Measurements from ENCODE around the gene GRAMD2B.
"Not testable (repeated sequence)": the region's sequence is repeated elsewhere in the genome, so short reads cannot be mapped to it uniquely, and the experiment has no call there.

The GRAMD2B gene, protein sequence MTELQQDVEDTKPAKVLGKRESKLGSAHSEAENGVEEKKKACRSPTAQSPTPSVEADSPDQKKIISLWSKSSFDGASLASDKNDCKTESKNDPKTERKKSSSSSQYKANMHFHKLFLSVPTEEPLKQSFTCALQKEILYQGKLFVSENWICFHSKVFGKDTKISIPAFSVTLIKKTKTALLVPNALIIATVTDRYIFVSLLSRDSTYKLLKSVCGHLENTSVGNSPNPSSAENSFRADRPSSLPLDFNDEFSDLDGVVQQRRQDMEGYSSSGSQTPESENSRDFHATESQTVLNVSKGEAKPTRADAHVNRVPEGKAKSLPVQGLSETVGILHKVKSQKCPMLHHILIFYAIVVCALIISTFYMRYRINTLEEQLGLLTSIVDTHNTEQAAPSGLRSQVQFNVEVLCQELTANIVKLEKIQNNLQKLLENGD

DNA sequence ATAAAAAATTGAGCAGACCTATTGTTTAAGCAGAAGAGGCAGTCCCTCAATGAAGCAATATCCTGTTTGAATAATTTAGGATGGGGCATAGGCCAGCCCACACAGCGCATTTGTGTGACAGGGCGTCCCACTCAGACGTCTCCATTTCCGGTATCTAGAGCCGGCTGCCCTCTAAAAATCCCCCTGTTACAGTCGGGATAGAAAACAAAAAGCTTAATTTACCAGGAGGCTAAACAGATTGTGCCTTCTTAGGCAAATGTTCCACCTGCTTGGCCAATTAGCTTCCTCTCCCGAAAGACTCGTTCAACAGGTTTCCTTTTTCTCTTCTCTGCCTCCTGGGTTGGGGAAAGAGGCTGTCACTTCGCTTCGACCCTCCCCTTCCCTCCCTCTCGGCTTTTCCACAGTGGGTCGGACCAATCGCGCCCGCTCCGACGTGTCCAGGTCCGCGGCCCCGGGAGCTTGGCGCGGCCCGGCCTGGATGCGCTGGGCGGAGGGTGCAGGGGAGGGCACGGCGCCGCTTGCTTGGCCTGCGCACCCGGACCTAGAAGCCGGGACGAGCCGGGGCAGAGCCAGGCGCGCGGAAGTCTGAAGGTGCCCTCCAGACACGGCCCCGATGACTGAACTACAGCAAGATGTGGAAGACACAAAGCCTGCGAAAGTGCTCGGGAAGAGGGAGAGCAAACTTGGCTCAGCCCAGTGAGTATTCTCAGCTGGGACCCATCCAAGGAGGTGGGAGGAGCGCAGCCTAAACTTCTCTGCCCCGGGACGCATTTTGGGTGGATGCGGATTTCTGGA, at the start of gene GRAMD2B:
Gene GRAMD2B (plus strand): TSS at position 416 of the 795 bp plus-strand sequence. CDS start 198 bp downstream, at position 614.
- DNase-seq (ENCODE audit: low read depth in 3 of 3) = peak; percentile 32 to 44 (median 44)

DNA sequence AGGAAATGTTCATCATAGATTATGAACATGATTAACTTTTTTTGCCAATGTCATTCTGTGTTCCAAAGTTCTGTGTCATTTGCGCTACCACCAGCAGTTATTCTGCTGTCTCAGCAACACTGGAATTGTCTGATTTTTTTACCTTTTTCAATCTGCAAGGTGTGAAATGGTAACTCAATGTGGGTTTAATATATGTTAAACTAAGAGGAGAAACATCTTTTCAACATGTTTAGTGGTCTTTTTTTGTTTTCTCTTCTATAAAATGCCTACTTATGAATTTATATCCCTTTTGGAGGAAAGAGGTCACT, 49.1 kb upstream of the GRAMD2B start:
- DNase-seq (ENCODE audit: low read depth in 3 of 3) = no peak

DNA sequence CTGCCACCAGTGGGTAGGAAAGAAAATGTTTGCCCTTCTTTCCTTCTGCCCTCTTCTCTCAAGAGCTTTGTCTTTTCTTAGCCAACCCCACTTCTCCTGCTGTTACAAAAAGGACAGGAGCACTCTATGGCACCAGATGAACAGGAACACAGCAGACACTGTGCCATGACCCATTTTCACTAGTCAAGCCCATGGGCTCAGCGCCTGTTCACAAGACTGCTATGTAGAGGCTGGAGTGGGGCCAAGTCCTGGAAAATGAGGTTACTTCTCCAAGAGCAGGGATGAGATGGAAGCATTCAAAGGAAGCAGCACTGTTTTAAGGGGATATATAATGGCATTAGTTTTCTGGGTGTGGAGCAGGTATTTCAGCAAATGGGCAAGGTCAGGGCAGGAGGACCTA, 46.8 kb upstream of the GRAMD2B start:
- no peak for DNase-seq (ENCODE audit: low read depth in 3 of 3)

DNA sequence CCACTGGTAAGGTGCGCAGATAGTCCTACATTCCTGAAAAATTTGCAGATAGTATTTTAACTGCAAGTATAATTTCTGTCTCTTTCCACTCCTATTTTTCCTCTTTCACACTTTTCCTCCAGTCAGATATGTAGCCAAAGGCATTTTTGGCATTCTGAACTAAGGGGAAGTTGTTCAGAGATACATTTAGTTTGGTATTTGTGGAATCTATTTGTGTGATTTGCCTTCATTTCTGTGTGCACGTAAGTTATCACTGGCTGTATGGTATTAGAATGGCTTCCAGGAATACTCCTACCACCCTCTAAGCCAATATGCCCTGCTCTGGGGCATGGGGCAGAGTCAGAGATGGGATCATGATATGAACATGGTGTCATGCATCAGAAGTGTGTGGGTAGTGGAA, 45.8 kb upstream of the GRAMD2B start:
- no peak for DNase-seq (ENCODE audit: low read depth in 3 of 3)

DNA sequence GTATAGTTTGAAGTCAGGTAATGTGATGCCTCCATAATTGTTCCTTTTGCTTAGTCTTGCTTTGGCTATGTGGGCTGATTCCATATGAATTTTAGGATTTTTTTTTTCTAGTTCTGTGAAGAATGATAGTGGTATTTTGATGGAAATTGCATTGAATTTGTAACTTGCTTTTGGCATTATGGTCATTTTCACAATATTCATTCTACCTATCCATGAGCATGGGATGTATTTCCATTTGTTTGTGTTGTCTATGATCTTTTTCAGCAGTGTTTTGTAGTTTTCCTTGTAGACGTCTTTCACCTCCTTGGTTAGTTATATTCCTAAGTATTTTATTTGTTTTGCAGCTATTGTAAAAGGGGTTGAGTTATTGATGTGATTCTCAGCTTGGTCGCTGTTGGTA, 42.9 kb upstream of the GRAMD2B start:
- DNase-seq (ENCODE audit: low read depth in 3 of 3) = not testable (repeated sequence)

DNA sequence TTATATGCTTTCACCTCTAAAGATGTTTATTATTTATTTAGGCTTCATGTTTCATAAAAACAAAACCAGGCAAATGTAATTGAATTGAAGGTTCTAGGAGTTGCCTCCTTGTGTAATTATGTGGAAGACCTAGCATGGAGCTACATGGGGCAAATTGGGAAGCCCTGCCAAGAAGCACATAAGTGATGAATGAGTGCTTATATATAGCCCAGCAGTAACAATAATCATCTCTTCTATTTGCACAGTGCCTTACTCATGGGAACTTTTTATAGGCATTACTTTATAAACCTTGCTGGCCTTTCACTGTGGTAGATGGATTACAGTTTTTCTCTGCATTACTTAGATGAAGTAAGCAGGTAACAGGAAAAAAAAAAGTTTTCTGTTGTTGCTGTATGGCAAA, 40.0 kb upstream of the GRAMD2B start:
- DNase-seq (ENCODE audit: low read depth in 3 of 3) = no peak

DNA sequence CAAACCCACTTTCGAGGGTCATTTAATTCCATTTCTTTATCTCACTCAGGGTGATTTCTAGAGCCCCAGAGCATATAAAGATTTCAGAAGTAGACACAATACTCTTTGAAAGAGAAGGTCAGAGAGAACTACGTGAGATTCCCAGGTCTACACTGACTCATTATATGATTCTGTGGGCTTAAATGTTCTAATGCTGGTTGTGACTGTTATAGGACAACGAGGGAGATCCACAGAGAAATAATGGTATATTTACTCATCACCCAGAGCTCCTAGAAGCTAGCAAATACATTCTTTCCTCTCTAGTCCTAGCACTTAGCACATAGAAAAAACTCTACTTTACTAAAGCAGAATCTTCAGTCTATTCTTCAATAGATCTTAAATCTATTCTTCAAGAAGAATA, 39.4 kb upstream of the GRAMD2B start:
- DNase-seq (ENCODE audit: low read depth in 3 of 3) = no peak

DNA sequence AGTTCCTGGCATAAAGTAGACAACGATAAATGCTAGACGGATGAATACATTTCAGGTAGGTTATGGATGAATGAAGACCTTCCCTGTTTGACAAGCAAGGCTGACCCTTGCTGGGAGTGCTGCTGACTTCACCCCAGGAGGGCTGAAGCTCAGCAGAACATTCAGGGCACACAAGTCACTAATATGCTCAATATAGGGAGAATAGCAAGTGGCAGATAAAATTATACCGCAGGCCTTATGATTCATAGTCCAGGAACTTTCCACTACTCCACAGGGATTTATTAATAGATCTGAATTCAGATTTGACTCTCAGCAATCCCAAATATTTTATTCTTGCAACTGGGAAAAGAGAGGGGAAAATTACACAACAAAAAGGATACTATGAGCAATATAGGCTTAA, 38.2 kb upstream of the GRAMD2B start:
- DNase-seq (ENCODE audit: low read depth in 3 of 3) = no peak

DNA sequence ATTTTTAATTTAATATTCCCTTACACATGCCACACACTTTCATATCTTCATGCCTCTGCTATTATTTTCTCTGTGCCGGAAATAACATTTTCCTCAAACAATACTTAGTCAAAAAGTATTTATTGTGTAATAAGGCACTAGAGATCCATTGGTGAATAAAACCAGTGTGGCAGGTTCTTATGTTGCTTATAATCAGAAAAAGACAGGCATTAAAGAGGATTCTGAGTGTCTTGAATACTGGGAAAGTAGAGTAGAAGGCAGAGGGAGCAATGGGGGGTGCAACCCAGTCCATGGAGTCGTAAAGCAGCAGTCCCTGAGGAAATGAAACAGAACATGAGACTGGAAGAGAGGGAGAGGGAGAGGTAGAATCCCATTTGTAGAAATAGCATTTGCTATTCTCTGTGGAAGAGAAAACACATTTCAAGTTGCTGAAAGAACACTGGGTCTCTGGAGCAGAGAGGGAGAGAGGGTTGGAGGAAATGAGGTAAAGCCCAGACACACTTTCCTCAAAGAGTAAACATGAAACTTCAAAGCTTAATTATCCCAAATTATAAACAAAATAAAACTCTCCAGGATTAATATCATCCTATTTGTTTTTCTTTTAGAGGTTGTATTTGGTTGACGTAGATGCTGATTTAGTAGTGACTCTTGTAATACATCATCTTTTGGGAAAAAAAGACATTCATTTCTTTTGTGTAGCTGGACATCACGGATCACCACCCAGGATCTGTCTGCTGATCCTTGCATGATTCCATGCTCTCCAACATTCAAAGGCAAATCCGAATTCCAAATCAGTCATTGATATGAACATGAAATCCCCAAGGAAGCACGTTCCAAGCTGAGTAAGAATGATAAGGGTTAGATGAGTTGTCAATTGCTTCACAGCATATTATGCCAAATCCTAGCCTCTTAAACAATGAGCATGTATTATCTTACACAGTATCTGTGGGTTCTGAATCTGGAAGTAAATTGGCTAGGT, 37.4 kb upstream of the GRAMD2B start:
- no peak for DNase-seq (ENCODE audit: low read depth in 3 of 3)

DNA sequence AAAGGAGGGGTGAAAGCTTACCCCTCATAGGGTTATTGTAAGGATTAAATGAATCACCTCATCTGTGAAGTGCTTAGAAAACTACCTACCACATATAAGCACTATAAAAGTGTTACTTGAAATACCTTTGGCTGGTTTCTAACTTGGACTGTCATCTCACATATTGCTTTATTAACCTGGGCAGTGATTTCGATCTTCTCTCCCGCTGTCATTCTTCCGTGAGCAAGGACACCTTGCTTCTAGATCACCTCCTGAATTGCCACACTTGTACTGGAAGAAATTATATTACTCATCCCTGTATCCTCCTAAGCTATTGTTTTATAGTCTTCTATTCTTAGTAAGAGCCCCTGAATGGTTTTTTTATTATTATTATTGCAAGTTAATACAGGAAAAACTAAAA, 34.0 kb upstream of the GRAMD2B start:
- no peak for DNase-seq (ENCODE audit: low read depth in 3 of 3)

DNA sequence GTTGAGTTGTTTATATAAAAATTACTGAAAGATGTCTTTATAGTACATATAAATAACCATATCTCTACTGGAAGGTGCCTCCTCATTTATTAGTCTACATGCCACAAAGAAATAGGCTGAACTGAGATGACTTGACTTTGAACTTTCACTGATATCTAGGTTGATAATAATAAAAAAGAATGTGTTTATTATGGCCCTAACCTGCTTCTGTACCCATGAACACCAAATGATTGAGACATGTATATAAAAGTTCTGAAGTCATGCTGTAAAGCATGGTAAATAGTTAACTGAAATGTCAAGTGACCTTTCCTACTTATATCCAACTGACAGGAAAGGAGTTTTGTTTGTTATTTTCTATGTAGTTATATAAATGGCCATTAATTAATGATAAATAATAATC, 33.2 kb upstream of the GRAMD2B start:
- DNase-seq (ENCODE audit: low read depth in 3 of 3) = no peak

DNA sequence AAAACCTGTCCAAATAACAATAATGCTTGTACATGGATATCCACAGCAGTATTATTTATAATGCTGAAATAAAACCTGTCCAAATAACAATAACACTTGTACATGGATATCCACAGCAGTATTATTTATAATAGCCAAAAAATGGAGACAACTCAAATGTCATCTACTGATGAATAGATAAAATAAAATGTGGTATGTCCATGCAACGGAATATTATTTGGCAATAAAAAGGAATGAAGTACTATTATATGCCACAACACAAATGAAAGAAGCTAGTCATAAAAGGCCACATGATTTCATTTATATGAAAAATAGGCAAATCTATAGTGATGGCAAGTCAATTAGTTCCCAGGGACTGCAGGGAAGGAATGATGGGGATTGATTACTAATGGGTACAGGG, 31.8 kb upstream of the GRAMD2B start:
- no peak for DNase-seq (ENCODE audit: low read depth in 3 of 3)

DNA sequence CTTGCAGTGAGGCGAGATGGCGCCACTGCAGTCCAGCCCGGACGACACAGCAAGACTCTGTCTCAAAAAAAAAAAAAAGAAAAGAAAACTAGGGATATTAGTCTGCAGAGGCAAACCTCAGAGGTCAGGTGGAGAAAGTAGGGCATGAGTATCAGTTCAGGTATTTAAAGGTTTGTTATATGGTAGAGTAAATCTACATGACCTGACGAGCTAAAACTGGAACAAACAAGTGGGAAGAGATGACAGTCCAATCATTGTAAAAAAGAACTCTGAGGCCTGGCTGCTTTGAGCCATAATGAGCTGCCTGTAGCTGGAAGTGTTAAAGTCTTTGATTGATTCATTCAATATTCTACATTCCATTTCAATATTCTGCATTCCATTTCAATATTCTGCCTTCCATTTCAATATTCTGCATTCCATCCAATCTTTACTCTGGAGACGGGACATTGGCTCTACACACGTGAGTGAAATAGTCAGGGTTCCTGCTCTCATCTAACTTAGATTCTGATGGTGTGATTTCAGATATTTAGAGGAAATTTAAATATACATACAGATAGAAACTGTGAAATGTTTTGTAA, 28.9 kb upstream of the GRAMD2B start:
- no peak for DNase-seq (ENCODE audit: low read depth in 3 of 3)

DNA sequence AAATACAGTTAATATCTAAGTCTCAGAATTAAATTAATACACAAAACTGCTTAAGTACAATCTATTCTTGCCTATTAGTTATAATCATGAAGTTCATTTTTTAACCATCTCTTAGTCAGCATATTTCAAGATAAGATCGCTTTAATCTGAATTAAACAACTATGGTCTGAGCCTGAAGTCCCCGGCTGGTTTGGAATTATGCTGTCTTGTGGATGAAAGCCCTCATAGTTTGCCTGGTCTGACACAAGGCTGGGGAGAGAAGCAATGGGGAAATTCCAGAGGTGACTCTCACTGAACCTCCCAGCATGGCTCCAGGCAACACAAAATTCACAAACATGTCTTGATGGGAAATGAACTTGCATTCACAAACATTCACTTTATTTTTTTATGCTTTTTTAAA, 28.0 kb upstream of the GRAMD2B start:
- DNase-seq (ENCODE audit: low read depth in 3 of 3) = no peak

DNA sequence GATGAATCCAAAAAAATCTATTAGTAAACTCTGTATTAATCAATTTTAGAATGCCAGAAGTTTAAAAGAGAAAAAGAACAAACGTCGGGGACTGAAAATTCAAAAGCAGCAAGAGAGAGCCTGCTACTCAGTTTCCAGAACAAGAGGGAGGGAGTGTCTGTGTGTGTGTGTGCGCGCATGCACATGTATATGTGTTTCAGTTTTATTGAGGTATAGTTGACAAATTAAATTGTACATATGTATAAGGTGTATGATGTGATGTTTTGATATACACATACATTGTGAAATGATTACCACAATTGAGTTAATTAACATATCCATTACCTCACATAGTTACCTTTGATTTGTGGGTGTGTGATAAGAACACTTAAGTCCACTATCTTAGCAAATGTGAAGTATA, 27.6 kb upstream of the GRAMD2B start:
- DNase-seq (ENCODE audit: low read depth in 3 of 3) = no peak

DNA sequence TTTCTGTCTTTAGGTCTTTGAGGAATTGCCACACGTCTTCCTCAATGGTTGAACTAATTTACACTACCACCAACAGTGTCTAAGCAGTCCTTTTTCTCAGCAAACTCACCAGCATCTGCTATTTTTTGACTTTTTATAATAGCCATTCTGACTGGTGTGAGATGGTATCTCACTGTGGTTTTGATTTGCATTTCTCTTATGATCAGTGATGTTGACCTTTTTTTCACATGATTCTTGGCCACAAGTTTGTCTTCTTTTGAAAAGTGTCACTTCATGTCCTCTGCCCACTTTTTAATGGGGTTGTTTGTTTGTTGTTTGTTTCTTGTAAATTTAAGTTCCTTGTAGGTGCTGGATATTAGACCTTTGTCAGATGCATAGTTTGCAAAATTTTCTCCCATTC, 26.5 kb upstream of the GRAMD2B start:
- not testable (repeated sequence) for DNase-seq (ENCODE audit: low read depth in 3 of 3)

DNA sequence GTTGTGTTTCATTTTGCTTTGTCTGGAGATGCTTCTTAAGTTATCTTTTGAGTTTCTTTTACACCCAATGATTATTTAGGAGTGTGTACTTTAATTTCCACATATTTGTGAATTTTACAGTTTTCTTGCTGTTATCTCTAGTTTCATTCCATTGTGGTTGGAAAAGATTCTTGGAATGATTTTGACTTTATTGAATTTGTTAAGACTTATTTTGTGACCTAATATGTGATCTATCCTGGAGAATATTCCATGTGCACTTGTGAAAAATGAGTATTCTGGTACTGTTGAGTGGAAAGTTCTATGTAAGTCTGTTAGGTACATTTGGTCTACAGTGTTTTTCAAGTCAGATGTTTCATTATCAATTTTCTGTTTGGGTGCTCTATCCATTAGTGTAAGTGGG, 24.4 kb upstream of the GRAMD2B start:
- DNase-seq (ENCODE audit: low read depth in 3 of 3) = no peak

DNA sequence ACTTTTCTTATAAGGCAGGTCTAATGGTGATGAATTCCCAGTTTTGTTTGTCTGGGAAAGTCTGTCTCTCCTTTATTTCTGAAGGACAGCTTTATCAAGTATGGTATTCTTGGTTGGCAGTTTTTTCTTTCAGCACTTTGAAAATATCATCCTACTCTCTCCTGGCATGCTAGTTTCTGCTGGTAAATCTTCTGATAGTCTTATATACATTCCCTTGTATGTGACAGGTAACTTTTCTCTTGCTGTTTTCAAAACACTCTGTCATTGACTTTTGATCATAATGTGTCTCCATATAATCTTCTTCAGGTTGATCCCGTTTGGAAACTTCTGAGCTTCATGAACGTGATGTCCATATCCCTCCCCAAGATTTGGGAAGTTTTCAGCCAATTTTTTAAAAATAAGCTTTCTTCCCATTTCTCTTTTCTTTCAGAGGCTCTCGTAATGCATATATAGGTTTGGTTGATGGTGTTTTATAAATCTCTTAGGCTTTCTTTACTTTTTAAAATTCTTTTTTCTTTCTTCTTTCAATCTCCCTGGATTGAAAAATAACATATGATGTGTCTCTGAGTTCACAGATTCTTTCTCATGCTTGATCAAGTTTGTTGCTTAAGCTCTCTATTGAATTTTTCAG, 22.5 kb upstream of the GRAMD2B start:
- DNase-seq (ENCODE audit: low read depth in 3 of 3) = no peak

DNA sequence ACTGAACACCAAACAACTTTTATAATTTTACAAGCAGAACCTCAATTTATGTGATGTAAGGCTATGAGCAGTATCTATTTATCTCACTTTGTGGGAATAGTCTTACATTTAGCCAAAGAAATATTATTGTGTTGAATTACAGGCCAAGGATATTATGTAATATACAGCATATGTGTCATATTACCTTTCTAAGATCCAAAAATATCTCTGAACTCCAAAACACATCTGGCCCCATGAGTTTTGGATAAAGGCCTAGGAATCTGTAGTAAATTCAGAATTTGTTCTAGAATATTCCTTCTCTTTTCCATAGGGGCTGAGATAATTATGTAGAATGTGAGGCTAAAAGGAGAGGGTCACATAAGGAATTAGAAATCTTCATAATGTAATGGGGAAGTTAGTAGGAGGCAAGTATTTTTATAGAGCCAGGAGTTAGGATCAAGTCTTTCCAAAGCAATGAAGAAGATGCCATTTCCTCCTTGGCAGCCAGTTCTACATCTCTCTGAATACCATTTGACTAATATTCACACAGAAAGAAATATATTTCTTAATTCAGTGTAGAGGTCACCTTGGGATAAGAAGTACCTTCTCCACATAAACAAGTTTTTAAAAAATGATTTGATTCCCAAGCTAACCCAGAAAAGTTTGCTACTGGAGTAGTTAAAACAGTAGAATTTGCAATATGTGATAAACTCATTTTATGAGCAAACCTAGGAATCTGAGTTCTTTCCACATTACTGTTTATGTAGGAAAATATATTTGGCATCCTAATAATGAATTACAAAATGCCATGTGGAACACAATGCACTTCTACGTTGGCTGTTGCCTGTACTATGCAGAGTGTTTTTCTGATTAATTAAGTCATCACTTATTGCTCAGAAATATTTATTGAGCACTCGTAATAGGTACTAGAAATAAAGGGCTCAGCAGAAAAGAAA, 20.3 kb upstream of the GRAMD2B start:
- no peak for DNase-seq (ENCODE audit: low read depth in 3 of 3)

DNA sequence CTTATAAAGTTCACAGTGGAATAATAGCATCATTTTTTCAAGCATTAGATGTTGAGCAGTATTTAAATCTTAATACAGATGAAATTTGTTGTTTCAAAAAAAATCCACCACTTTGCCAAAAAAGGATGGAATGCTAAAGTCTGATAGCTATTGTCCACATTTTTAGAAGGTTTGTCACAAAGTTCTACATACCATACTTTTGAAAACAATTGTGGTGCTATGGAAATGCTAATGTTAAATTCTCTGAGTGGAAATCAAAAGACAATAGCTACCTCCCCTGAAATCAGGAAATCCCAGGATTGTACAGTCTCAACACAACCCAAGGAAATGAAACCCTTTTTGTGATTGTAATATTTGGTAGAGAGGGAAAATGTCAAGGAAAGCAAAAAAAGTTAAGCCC, 19.3 kb upstream of the GRAMD2B start:
- no peak for DNase-seq (ENCODE audit: low read depth in 3 of 3)

Measured in stimulated activated CD4-positive, alpha-beta T cell treated with anti-CD3 and anti-CD28 coated beads, TNF-alpha, amount 100 ng/mL, for 4 hours (primary cell).